Fibroblast of skin of back (primary cell): Measurements from ENCODE around the gene YPEL2.

Experiments used
- DNase-seq: peaks from one replicate; pipeline ENCODE4 v3.0.0-alpha.2; 2013

The YPEL2 gene

GRCh38 chr17:59330053-59330942 is 1.2 kb upstream of the YPEL2 start:
- DNase-seq: no peak

GRCh38 chr17:59331929-59332748 is 684 bp downstream of the YPEL2 start:
- peak; percentile 23 for DNase-seq

- DNase-seq: peak; percentile 19
These were observed 1.4 kb downstream of the YPEL2 start for GRCh38 chr17:59332749-59333377.

GRCh38 chr17:59333836-59334235 is 2.4 kb downstream of the YPEL2 start:
- no peak for DNase-seq

- DNase-seq: no peak
These were observed 4.2 kb downstream of the YPEL2 start for GRCh38 chr17:59335685-59336084.

- no peak for DNase-seq
These were observed 6.4 kb downstream of the YPEL2 start for GRCh38 chr17:59337741-59338299.

- DNase-seq: no peak
These were observed 7.0 kb downstream of the YPEL2 start for GRCh38 chr17:59338498-59338897.

- DNase-seq: no peak
These were observed 10.5 kb downstream of the YPEL2 start for GRCh38 chr17:59341922-59342321.

GRCh38 chr17:59342681-59343131 is 11.3 kb downstream of the YPEL2 start:
- DNase-seq: no peak

- DNase-seq: no peak
These were observed 14.0 kb downstream of the YPEL2 start for GRCh38 chr17:59345476-59345875.

- DNase-seq: no peak
These were observed 14.9 kb downstream of the YPEL2 start for GRCh38 chr17:59346341-59346740.

- DNase-seq: no peak
These were observed 15.5 kb downstream of the YPEL2 start for GRCh38 chr17:59346876-59347407.

GRCh38 chr17:59347975-59348391 is 16.5 kb downstream of the YPEL2 start:
- peak; percentile 69 for DNase-seq

- no peak for DNase-seq
These were observed 17.7 kb downstream of the YPEL2 start for GRCh38 chr17:59349178-59349577.

- no peak for DNase-seq
These were observed 21.8 kb downstream of the YPEL2 start for GRCh38 chr17:59353106-59353854.

GRCh38 chr17:59353936-59354755 is 22.7 kb downstream of the YPEL2 start:
- DNase-seq: no peak

- no peak for DNase-seq
These were observed 23.7 kb downstream of the YPEL2 start for GRCh38 chr17:59355030-59355701.

- DNase-seq: no peak
These were observed 24.4 kb downstream of the YPEL2 start for GRCh38 chr17:59355702-59356325.

GRCh38 chr17:59356543-59357218 is 25.2 kb downstream of the YPEL2 start:
- DNase-seq: no peak
